RPMI7951 (cell line): ENCODE results near the gene IGSF10. TPM values are rescaled to one million over a fixed set of nuclear protein-coding genes. Genes with fewer than 3 reads are reported as not detected.
"Not testable (repeated sequence)": the region's sequence is repeated elsewhere in the genome, so short reads cannot be mapped to it uniquely, and the experiment has no call there.

Experiments used
- DNase-seq: peaks from one replicate; pipeline ENCODE4 v3.0.0-alpha.2; 2012; ENCODE audit warnings: low read depth
- total RNA-seq: library from RNA; depleted of rRNA; stranded (reverse); fragments of >200 nt; shearing (Covaris generic); gene quantifications from 2 replicates; pipeline ENCODE4 v1.2.3, GENCODE V29; 2014; rRNA removed

IGSF10 gene
- 0.36 and 0.59 TPM in 2 replicates for total RNA-seq

GRCh38 chr3:151460774-151461450, at the start of gene IGSF10:
TSS of gene IGSF10 (minus strand) at chr3:151461061. CDS start at chr3:151458709, 2,352 bp downstream.
- DNase-seq, result no peak

GRCh38 chr3:151509468-151510135, 48.7 kb upstream of the IGSF10 start:
- DNase-seq, result not testable (repeated sequence)

GRCh38 chr3:151504606-151505005, 43.7 kb upstream of the IGSF10 start:
- DNase-seq, result no peak

- DNase-seq, result no peak
Observed at GRCh38 chr3:151503074-151503473, 42.2 kb upstream of the IGSF10 start.

GRCh38 chr3:151501923-151502632, 41.2 kb upstream of the IGSF10 start:
- no peak for DNase-seq

- no peak for DNase-seq
Observed at GRCh38 chr3:151501171-151501922, 40.5 kb upstream of the IGSF10 start.

- DNase-seq, result no peak
Observed at GRCh38 chr3:151499168-151499567, 38.3 kb upstream of the IGSF10 start.

- DNase-seq, result no peak
Observed at GRCh38 chr3:151491525-151491924, 30.7 kb upstream of the IGSF10 start.

- not testable (repeated sequence) for DNase-seq
Observed at GRCh38 chr3:151487833-151488232, 27.0 kb upstream of the IGSF10 start.

GRCh38 chr3:151483961-151484520, 23.2 kb upstream of the IGSF10 start:
- no peak for DNase-seq

GRCh38 chr3:151483488-151483887, 22.6 kb upstream of the IGSF10 start:
- DNase-seq, result no peak

GRCh38 chr3:151480492-151480891, 19.6 kb upstream of the IGSF10 start:
- no peak for DNase-seq

GRCh38 chr3:151479452-151479851, 18.6 kb upstream of the IGSF10 start:
- DNase-seq, result peak; percentile 5

GRCh38 chr3:151478335-151478697, 17.5 kb upstream of the IGSF10 start:
- no peak for DNase-seq

GRCh38 chr3:151477591-151478334, 16.9 kb upstream of the IGSF10 start:
- DNase-seq, result no peak

GRCh38 chr3:151476344-151477018, 15.6 kb upstream of the IGSF10 start:
- no peak for DNase-seq

GRCh38 chr3:151468284-151468917, 7.5 kb upstream of the IGSF10 start:
- peak; percentile 64 for DNase-seq

GRCh38 chr3:151467069-151467468, 6.2 kb upstream of the IGSF10 start:
- DNase-seq, result no peak

GRCh38 chr3:151462991-151463390, 2.1 kb upstream of the IGSF10 start:
- no peak for DNase-seq

GRCh38 chr3:151462278-151462780, 1.5 kb upstream of the IGSF10 start:
- DNase-seq, result no peak
